Right ventricle myocardium superior (tissue), 1 donor: ENCODE measurements around the gene CSMD2. TPM values are rescaled to one million over a fixed set of nuclear protein-coding genes. Genes with fewer than 3 reads are reported as not detected.

ENCODE experiments used
- ATAC-seq: fragments of 200-7000 bp; cut with Tn5 transposase; one replicate; pipeline ENCODE4 v1.9.1; 2020; ENCODE audit warnings: mild to moderate bottlenecking; ENCODE audit not compliant: poor library complexity
- DNase-seq: peaks from one replicate; pipeline ENCODE4 v3.0.0-alpha.2; 2020
- intact Hi-C: fragments of 100-400 bp; cut with DNase I; formaldehyde crosslinking; loops from one replicate; pipeline ENCODE4 v1.11.2; 2022
- total RNA-seq: library from RNA; stranded (reverse); fragmentation: NEBNext Ultra II Directional; extraction: Animal tissue kit (Norgen Biotek cat#: 25700); gene quantifications from one replicate; pipeline ENCODE4 v1.2.1, GENCODE V29; 2021
- donor health status: DM: no; HTN: yes; CAD: no; lungs with severe emphysema.

CSMD2 gene
- total RNA-seq, 1 donor from 2014 or later: 0.40 TPM

DNA sequence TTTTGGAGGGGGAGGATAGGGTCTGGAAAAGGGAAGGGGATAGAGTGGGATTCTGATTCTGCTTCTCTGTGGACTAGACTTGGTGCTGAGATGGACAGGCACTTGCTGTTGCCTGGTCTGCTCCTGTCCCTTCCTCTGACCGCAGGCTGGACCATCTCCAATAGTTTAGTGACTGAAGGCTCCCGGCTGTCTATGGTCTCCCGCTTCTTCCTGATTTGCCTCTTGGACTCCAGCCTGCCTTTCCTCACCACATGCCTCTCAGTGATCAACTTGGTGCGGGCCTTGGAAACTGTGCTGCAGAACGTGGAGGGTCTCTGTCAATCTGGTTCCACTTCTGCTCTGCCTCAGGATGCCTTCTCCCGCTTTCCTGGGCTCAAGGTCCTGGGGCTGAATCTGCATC is 698.9 kb downstream of the CSMD2 start:
- DNase-seq: no peak
- intact Hi-C loops: no loop called here
- ATAC-seq: peak; percentile 28

DNA sequence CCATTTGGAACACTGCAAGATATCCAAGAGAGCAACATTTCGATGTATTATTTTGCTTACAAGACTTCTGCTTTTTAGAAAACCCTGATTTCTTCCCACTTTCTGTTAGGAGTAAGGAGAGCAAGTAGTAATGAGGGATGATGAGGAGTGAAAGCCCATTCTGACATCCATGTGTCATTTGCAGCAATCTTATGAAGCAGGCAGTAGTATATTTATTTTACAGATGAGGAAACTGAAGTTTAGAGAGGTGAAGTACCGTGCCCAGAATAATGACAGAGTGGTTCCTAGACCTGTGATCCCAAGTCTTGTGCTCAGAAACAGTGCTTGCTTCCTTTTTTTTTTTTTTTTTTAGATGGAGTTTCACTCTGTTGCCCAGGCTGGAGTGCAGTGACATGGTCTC is 699.7 kb downstream of the CSMD2 start:
- DNase-seq (no peak), ATAC-seq (no peak)
- intact Hi-C loops: no loop called here

DNA sequence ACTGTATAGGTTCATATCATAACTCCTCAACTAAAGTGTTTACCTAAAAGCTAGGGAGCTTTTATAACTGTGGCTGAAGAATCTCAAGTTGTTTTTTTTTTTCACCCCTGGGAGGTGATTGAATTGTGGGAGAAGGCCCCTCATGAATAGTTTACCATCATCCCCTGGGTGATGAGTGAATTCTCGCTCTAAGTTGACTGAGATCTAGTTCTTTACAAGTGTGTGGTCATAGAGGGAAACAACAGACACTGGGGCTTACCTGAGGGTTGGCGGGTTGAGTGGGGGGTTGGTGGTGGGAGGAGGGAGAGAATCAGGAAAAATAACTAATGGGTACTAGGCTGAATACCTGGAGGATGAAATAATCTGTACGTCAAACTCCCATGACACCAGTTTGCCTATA is 700.5 kb downstream of the CSMD2 start:
- DNase-seq (no peak), ATAC-seq (no peak)
- intact Hi-C loops: no loop called here

Other genes starting within 250 kb of the CSMD2 start
- gene C1orf94, start 11.7 kb upstream of the CSMD2 start, total RNA-seq: not detected